ENCODE measurements around the gene CDH23.

The CDH23 gene

GRCh38 chr10:71854031-71854430 lies 457.3 kb downstream of the CDH23 start:
- no peak for TF ChIP-seq OSR1 (CRISPR knock-in tag; IDR thresholded peaks at IDR 0.05)
- TF ChIP-seq BACH2 (CRISPR knock-in tag; IDR thresholded peaks at IDR 0.05; ENCODE audit: borderline replicate concordance), result no peak
- no peak for ATAC-seq

GRCh38 chr10:71856619-71857018 lies 459.9 kb downstream of the CDH23 start:
- no peak for TF ChIP-seq ZNF70 (CRISPR knock-in tag; IDR thresholded peaks at IDR 0.05)
- TF ChIP-seq CREB5 (CRISPR knock-in tag; IDR thresholded peaks at IDR 0.05; ENCODE audit: low read depth), result no peak
- TF ChIP-seq GLIS3 (CRISPR knock-in tag; IDR thresholded peaks at IDR 0.05), result no peak
- TF ChIP-seq ZFP30 (CRISPR knock-in tag; IDR thresholded peaks at IDR 0.05), result no peak
- no peak for TF ChIP-seq ZFP3 (CRISPR knock-in tag; IDR thresholded peaks at IDR 0.05)
- ATAC-seq, result no peak

DNA sequence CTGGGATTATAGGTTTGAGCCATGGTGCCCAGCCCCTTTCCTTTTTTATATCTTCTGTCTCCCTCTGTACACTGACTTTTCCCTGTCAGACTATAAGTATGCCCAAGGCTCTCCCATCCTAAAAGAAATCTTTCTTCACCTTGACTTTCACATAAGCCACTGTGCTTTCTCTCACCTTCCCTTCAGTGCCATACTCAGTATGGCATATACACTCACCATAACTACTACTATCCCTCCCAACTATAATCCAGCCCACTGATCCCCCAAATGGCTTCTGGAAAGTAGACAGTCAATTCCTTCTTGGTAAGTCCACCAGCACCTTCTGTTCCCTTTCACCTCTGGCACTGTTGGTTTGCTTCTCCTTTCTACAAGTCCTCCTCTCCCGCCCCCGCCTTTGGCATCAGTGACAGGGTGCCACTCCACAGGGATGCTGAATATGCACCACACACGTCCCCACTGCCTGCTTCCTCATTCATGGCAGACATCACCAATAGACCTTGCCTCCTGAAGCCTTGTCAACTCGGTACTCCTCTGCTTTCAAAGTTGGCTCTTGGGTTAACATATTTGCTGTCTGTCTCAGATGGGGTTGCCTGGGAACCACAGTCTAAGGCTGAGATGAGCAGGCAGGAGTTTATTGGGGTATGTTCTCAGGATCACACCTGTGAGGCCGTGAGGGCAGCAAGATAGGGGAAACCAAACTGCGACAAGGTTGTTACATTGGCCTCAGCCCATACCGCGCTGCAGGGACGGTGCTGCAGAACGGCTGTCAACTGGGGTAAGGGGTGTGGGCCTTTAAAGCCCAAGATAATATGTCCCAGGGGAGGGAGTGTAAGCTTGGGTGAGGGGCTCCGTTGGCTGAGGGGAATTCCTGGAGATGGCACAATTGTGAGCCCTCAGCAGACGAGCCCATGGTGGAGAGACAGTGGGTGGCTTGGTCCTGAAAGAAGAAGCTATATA lies 461.5 kb downstream of the CDH23 start:
- TF ChIP-seq ZNF70 (CRISPR knock-in tag; IDR thresholded peaks at IDR 0.05) (no peak), CREB5 (CRISPR knock-in tag; IDR thresholded peaks at IDR 0.05; ENCODE audit: low read depth) (no peak), ESRRG (CRISPR knock-in tag; IDR thresholded peaks at IDR 0.05) (no peak), ARNTL (CRISPR knock-in tag; IDR thresholded peaks at IDR 0.05; ENCODE audit: borderline replicate concordance, low read depth) (no peak), GLIS3 (CRISPR knock-in tag; IDR thresholded peaks at IDR 0.05) (no peak), SNAI2 (CRISPR knock-in tag; IDR thresholded peaks at IDR 0.05) (no peak), POU6F1 (CRISPR knock-in tag; IDR thresholded peaks at IDR 0.05; ENCODE audit: borderline replicate concordance, low read depth) (no peak), ZNF8 (CRISPR knock-in tag; IDR thresholded peaks at IDR 0.05) (no peak), ZNF565 (CRISPR knock-in tag; conservative IDR thresholded peaks at IDR 0.05; ENCODE audit: low read depth) (no peak), PATZ1 (CRISPR knock-in tag; IDR thresholded peaks at IDR 0.05; ENCODE audit: borderline replicate concordance) (no peak), CSRNP3 (CRISPR knock-in tag; IDR thresholded peaks at IDR 0.05) (no peak), ZFP3 (CRISPR knock-in tag; IDR thresholded peaks at IDR 0.05) (no peak), OSR1 (CRISPR knock-in tag; IDR thresholded peaks at IDR 0.05) (no peak)
- TF ChIP-seq, protein P1, sequence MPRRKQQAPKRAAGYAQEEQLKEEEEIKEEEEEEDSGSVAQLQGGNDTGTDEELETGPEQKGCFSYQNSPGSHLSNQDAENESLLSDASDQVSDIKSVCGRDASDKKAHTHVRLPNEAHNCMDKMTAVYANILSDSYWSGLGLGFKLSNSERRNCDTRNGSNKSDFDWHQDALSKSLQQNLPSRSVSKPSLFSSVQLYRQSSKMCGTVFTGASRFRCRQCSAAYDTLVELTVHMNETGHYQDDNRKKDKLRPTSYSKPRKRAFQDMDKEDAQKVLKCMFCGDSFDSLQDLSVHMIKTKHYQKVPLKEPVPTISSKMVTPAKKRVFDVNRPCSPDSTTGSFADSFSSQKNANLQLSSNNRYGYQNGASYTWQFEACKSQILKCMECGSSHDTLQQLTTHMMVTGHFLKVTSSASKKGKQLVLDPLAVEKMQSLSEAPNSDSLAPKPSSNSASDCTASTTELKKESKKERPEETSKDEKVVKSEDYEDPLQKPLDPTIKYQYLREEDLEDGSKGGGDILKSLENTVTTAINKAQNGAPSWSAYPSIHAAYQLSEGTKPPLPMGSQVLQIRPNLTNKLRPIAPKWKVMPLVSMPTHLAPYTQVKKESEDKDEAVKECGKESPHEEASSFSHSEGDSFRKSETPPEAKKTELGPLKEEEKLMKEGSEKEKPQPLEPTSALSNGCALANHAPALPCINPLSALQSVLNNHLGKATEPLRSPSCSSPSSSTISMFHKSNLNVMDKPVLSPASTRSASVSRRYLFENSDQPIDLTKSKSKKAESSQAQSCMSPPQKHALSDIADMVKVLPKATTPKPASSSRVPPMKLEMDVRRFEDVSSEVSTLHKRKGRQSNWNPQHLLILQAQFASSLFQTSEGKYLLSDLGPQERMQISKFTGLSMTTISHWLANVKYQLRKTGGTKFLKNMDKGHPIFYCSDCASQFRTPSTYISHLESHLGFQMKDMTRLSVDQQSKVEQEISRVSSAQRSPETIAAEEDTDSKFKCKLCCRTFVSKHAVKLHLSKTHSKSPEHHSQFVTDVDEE (CRISPR knock-in tag; IDR thresholded peaks at IDR 0.05), result no peak
- ATAC-seq, result no peak
